ENCODE data around the gene PARD6B.
"Not testable (repeated sequence)": the region's sequence is repeated elsewhere in the genome, so short reads cannot be mapped to it uniquely, and the experiment has no call there.

Gene PARD6B

DNA sequence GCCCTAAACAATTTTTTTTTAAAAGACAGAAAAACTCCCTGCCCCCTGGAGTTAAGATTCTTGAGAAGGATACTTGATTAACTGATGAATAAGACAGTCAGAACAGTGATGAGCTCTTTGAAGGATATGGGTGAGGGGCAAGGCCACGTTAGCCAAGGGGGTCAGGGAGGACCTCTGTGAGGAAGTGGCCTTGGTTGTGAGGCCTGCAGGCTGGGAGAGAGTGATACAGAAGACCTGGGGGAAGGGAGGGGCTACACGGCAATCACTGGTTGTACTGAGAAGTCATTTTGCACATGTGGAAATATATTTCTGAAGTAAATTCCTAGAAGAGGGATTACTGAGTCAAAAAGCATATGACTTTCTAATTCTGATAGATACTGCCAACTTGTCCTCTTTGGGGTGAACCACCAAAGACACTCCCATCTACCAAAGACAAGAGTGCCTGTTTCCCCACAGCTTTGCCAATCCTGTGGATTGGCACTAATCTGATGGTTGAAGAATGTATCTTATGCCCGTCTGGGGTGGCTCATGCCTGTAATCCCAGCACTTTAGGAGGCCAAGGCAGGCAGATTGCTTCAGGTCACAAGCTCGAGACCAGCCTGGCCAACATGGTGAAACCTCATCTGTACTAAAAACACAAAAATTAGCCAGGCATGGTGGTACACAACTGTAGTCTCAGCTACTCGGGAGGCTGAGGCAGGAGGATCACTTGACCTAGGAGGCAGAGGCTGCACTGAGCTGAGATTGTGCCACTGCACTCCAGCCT, 41.2 kb downstream of the PARD6B start:
- Histone ChIP-seq H3K36me3 (ENCODE audit: control insufficient read depth, insufficient read depth, low read length) (no peaks in the 10 kb centered on the region), H3K27me3 (replicated peaks; ENCODE audit: control insufficient read depth, insufficient read depth, low read length) (no peaks in the 10 kb centered on the region), H3K4me3 (replicated peaks; ENCODE audit: low read depth, low read length) (no peak overlapping the region)
- TF ChIP-seq, protein P1, sequence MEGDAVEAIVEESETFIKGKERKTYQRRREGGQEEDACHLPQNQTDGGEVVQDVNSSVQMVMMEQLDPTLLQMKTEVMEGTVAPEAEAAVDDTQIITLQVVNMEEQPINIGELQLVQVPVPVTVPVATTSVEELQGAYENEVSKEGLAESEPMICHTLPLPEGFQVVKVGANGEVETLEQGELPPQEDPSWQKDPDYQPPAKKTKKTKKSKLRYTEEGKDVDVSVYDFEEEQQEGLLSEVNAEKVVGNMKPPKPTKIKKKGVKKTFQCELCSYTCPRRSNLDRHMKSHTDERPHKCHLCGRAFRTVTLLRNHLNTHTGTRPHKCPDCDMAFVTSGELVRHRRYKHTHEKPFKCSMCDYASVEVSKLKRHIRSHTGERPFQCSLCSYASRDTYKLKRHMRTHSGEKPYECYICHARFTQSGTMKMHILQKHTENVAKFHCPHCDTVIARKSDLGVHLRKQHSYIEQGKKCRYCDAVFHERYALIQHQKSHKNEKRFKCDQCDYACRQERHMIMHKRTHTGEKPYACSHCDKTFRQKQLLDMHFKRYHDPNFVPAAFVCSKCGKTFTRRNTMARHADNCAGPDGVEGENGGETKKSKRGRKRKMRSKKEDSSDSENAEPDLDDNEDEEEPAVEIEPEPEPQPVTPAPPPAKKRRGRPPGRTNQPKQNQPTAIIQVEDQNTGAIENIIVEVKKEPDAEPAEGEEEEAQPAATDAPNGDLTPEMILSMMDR (IDR thresholded peaks at IDR 0.05; ENCODE audit: insufficient read depth, low read length, poor library complexity, severe bottlenecking): no peak
- DNase-seq (ENCODE audit: extremely low read depth, insufficient read length): no peak

DNA sequence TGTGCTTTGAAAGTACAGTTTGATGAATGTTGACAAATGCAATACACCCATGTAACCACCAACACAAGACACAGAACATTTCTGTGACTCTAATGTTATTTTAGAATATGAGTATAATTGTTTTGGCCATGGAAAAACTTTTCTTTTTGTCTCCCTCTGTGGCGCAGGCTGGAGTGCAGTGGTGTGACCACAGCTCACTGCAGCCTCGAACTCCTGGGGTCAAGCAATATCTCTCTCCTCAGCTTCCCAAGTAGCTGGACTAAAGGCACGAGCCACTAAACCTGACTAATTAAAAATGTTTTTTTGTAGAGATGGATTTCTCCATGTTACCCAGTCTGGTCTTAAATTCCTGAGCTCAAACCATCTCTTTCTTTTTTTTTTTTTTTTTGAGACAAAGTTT, 43.1 kb downstream of the PARD6B start:
- TF ChIP-seq, protein P1 (IDR thresholded peaks at IDR 0.05; ENCODE audit: insufficient read depth, low read length, poor library complexity, severe bottlenecking): no peak
- DNase-seq (ENCODE audit: extremely low read depth, insufficient read length): no peak

DNA sequence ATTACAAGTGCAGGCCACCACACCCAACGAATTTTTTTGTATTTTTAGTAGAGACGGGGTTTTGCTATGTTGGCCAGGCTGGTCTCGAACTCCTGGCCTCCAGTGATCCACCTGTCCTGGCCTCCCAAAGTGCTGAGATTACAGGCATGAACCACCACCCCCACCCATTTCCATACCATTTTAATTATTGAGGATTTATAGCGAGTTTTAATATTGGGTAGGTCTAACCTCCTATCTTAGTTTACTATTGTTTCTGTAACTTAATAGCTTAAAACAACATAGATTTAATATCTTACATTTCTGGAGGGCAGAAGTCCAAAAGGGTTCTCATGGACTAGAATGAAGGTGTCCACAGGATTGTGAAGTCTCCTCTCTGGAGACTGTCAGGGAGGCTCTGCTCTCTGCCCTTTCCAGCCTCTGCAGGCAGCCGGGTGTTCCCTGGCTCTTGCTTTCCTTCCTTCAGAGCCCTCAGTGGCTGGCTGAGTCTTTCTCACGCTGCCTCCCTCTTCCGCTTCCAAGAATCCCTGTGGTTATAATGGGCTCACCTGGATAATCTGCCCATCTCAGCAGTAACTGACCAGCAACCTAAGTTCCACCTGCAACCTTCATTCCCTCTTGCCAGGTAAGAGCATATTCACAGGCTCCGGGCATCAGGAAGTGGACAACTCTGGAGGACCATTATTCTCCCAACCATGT, 44.9 kb downstream of the PARD6B start:
- TF ChIP-seq, protein P1 (IDR thresholded peaks at IDR 0.05; ENCODE audit: insufficient read depth, low read length, poor library complexity, severe bottlenecking): no peak
- H3K27me3 ChIP-seq (replicated peaks; ENCODE audit: control insufficient read depth, insufficient read depth, low read length): no peaks in the 10 kb centered on the region
- no peak overlapping the region for H3K4me3 ChIP-seq (replicated peaks; ENCODE audit: low read depth, low read length)
- H3K36me3 ChIP-seq (ENCODE audit: control insufficient read depth, insufficient read depth, low read length): no peaks in the 10 kb centered on the region
- no peak for DNase-seq (ENCODE audit: extremely low read depth, insufficient read length)

More for the DNA sequence above, 43.1 kb downstream of the PARD6B start:
- no peak overlapping the region for H3K4me3 ChIP-seq (replicated peaks; ENCODE audit: low read depth, low read length)
- no peaks in the 10 kb centered on the region for H3K27me3 ChIP-seq (replicated peaks; ENCODE audit: control insufficient read depth, insufficient read depth, low read length)
- H3K36me3 ChIP-seq (ENCODE audit: control insufficient read depth, insufficient read depth, low read length): no peaks in the 10 kb centered on the region

DNA sequence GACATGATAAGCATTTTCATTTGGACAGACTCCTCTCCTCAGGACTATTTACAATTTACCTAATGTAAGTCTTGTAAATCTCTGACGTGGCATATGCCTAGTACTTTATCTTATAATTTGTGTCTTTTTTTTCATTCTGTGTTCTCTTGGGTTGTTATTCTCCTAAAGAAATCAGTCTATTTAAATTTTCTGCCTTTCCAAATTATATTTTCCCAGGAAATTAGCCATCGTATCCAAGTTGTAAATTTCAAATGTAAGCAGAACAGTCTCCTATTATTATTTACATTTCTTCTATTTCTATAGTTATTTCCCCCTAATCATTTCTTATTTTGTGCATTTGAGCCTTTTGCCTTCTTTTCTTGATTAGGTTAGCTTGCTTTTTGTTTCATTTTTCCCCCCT, 46.0 kb downstream of the PARD6B start:
- TF ChIP-seq, protein P1 (IDR thresholded peaks at IDR 0.05; ENCODE audit: insufficient read depth, low read length, poor library complexity, severe bottlenecking): no peak

DNA sequence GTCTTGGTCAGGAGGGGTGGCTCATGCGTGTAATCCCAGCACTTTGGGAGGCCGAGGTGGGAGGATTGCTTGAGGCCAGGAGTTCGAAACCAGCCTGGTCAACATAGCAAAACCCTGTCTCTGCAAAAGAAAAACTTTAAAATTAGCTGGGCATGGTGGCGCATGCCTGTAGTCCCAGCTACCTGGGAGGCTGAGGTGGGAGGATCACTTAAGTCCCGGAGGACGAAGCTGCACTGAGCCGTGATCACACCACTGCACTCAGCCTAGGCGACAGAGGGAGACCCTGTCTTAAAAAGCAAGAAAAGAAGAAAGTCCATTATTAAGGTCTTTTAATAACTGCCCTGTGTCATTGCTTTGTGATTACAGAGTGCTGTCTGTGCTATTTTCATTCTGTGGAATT, 47.6 kb downstream of the PARD6B start:
- H3K36me3 ChIP-seq (ENCODE audit: control insufficient read depth, insufficient read depth, low read length); H3K27me3 ChIP-seq (replicated peaks; ENCODE audit: control insufficient read depth, insufficient read depth, low read length); H3K4me3 ChIP-seq (replicated peaks; ENCODE audit: low read depth, low read length); DNase-seq (ENCODE audit: extremely low read depth, insufficient read length): not testable (repeated sequence)

More for the DNA sequence above, 46.0 kb downstream of the PARD6B start:
- no peaks in the 10 kb centered on the region for H3K36me3 ChIP-seq (ENCODE audit: control insufficient read depth, insufficient read depth, low read length)
- DNase-seq (ENCODE audit: extremely low read depth, insufficient read length): no peak
- no peak overlapping the region for H3K4me3 ChIP-seq (replicated peaks; ENCODE audit: low read depth, low read length)
- no peaks in the 10 kb centered on the region; the same call in 1 of the 2 replicates for H3K27me3 ChIP-seq (replicated peaks; ENCODE audit: control insufficient read depth, insufficient read depth, low read length)

DNA sequence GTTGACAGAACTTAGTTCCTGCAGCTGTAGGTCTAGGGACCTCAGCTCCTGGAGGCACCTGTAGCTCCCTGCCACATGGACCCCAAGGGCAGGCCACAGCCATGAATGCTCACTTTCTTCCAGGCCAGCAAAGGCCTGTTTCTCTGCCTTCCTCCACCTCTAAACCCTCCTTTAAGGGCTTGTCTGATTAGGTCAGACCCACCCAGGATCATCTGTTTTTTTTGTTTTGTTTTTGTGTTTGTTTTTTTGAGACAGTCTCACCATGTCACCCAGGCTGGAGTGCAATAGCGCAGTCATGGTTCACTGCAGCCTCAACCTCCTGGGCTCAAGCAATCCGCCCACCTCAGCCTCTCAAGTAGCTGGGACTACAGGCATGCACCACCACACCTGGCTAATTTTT, 52.0 kb downstream of the PARD6B start:
- Histone ChIP-seq H3K4me3 (replicated peaks; ENCODE audit: low read depth, low read length) (no peak overlapping the region), H3K27me3 (replicated peaks; ENCODE audit: control insufficient read depth, insufficient read depth, low read length) (no peaks in the 10 kb centered on the region; the same call in 1 of the 2 replicates), H3K36me3 (ENCODE audit: control insufficient read depth, insufficient read depth, low read length) (no peaks in the 10 kb centered on the region)
- TF ChIP-seq, protein P1 (IDR thresholded peaks at IDR 0.05; ENCODE audit: insufficient read depth, low read length, poor library complexity, severe bottlenecking): no peak
- no peak for DNase-seq (ENCODE audit: extremely low read depth, insufficient read length)

Measured in GM06990 (cell line).